Uterus (tissue), 4 donors: ENCODE results near the gene CAMTA1. TPM values are rescaled to one million over a fixed set of nuclear protein-coding genes. Genes with fewer than 3 reads are reported as not detected.
A peak's percentile ranks its signal among the peaks of the same experiment; 100 is the strongest.
"Not testable (repeated sequence)": the region's sequence is repeated elsewhere in the genome, so short reads cannot be mapped to it uniquely, and the experiment has no call there.

Experiments used
- DNase-seq, 2 donors: peaks; one replicate each; pipeline ENCODE4 v3.0.0-alpha.2; 2019 to 2020
- H3K27ac ChIP-seq, 2 donors: fragments of 200-600 bp; sonication (generic); 1 replicate in 1 of 2; 2 replicates in 1 of 2; pipeline ENCODE4 v1.5.1; 2016 to 2018
- H3K27me3 ChIP-seq, 2 donors: fragments of 200-600 bp; sonication (generic); one replicate each; pipeline ENCODE4 v1.5.1; 2018 to 2019; ENCODE audit warnings: control low read depth in 1 of 2
- H3K36me3 ChIP-seq, 2 donors: fragments of 200-600 bp; sonication (generic); one replicate each; pipeline ENCODE4 v1.5.1; 2019; ENCODE audit warnings: control low read depth in 1 of 2
- H3K4me1 ChIP-seq, 2 donors: fragments of 200-600 bp; sonication (generic); one replicate each; pipeline ENCODE4 v1.5.1; 2018 to 2019; ENCODE audit warnings: control low read depth in 1 of 2
- H3K4me3 ChIP-seq, 2 donors: fragments of 200-600 bp; sonication (generic); 1 replicate in 1 of 2; 2 replicates in 1 of 2; pipeline ENCODE4 v1.5.1; 2018 to 2019; ENCODE audit warnings: mild to moderate bottlenecking in 1 of 2
- H3K9me3 ChIP-seq, 2 donors: fragments of 200-600 bp; sonication (generic); one replicate each; pipeline ENCODE4 v1.5.1; 2019; ENCODE audit warnings: control low read depth in 1 of 2
- CTCF ChIP-seq, 4 experiments: fragments of 200-600 bp in 2 of 4; fragments of 450-650 bp in 2 of 4; sonication (generic) in 2 of 4; IDR thresholded peaks; one replicate each; pipeline ENCODE4 v1.5.1; 2016 to 2019; ENCODE audit warnings: antibody characterized with exemption in 4 of 4, mild to moderate bottlenecking in 2 of 4, moderate library complexity in 1 of 4
- POLR2A ChIP-seq, 2 donors: fragments of 450-650 bp; IDR thresholded peaks; one replicate each; pipeline ENCODE4 v1.6.1; 2016; ENCODE audit warnings: antibody characterized with exemption in 2 of 2, mild to moderate bottlenecking in 1 of 2, moderate library complexity in 1 of 2
- intact Hi-C: fragments of 100-400 bp; cut with DNase I; formaldehyde crosslinking; loops from one replicate; pipeline ENCODE4 v1.15.1; 2023; ENCODE audit warnings: low total_unique reads
- total RNA-seq, 4 donors: library from RNA; depleted of rRNA in 3 of 4; stranded (reverse); fragments of >200 nt in 3 of 4; gene quantifications; one replicate each; pipeline versions ENCODE4 v1.1.0 to v1.2.4, GENCODE V29; 2014 to 2023
- donor health status: DM: yes; HTN: yes; CAD: no.

The CAMTA1 gene
- 100 to 1,000 TPM in 1 of 4 donors, 10 to 100 TPM in 3; 29.7 to 427 (median 64.8) TPM for total RNA-seq

- no peak for DNase-seq
- Histone ChIP-seq H3K36me3 (no peaks in the 10 kb centered on the region), H3K27ac (peak within 1 kb of the TSS; percentile 94), H3K4me1 (no peaks in the 10 kb centered on the region), H3K4me3 (peak within 1 kb of the TSS; percentile 50 to 72), H3K9me3 (no peaks in the 10 kb centered on the region), H3K27me3 (no peaks in the 10 kb centered on the region)
- intact Hi-C loops, result no loop called here
- peak; percentile 70 for TF ChIP-seq POLR2A (IDR thresholded peaks at IDR 0.05)
- peak in 1 of 4 experiments; percentile 8 for TF ChIP-seq CTCF (IDR thresholded peaks at IDR 0.05)
Measured at GRCh38 chr1:6785318-6785727, at the start of gene CAMTA1. CAMTA1 (plus strand) TSS chr1:6785454; CDS start chr1:6785531, 77 bp downstream.

- Histone ChIP-seq H3K36me3 (no peaks in the 10 kb centered on the region), H3K4me3 (no peak overlapping the region), H3K4me1 (peaks cover 0 to 5% of the 10 kb centered on the region in 2 donors), H3K27ac (no peak overlapping the region), H3K9me3 (no peaks in the 10 kb centered on the region), H3K27me3 (no peaks in the 10 kb centered on the region)
- DNase-seq, result no peak
- TF ChIP-seq CTCF (IDR thresholded peaks at IDR 0.05) (no peak), POLR2A (IDR thresholded peaks at IDR 0.05) (no peak)
- intact Hi-C loops, result loop anchor here (10.0 kb wide), 1 partner anchor 326 kb away; no protein-coding TSS in a partner anchor
Measured at GRCh38 chr1:6738987-6739676, 46.1 kb upstream of the CAMTA1 start.

- H3K9me3 ChIP-seq, H3K36me3 ChIP-seq, H3K4me3 ChIP-seq, H3K4me1 ChIP-seq, intact Hi-C loops, H3K27me3 ChIP-seq, DNase-seq: not testable (repeated sequence)
- peak overlapping the region in 1 of 2 donors; percentile 89 for H3K27ac ChIP-seq
Measured at GRCh38 chr1:6742676-6743188, 42.5 kb upstream of the CAMTA1 start.

GRCh38 chr1:6743189-6744101, 41.8 kb upstream of the CAMTA1 start:
- peak overlapping the region; percentile 76 to 89 for H3K27ac ChIP-seq
- peak; percentile 56 to 62 for DNase-seq
- H3K9me3 ChIP-seq, result no peaks in the 10 kb centered on the region
- no peak overlapping the region for H3K4me3 ChIP-seq
- H3K36me3 ChIP-seq, result no peaks in the 10 kb centered on the region
- TF ChIP-seq CTCF (IDR thresholded peaks at IDR 0.05) (no peak), POLR2A (IDR thresholded peaks at IDR 0.05) (no peak)
- H3K27me3 ChIP-seq, result no peaks in the 10 kb centered on the region
- peaks cover 0 to 5% of the 10 kb centered on the region in 2 donors for H3K4me1 ChIP-seq
- intact Hi-C loops, result no loop called here

GRCh38 chr1:6745073-6745472, 40.2 kb upstream of the CAMTA1 start:
- Histone ChIP-seq H3K36me3 (no peaks in the 10 kb centered on the region), H3K27me3 (no peaks in the 10 kb centered on the region), H3K27ac (no peak overlapping the region), H3K4me3 (no peak overlapping the region), H3K9me3 (no peaks in the 10 kb centered on the region), H3K4me1 (peaks cover 0 to 5% of the 10 kb centered on the region in 2 donors)
- DNase-seq, result no peak
- TF ChIP-seq POLR2A (IDR thresholded peaks at IDR 0.05), result no peak
- TF ChIP-seq CTCF (IDR thresholded peaks at IDR 0.05), result no peak
- intact Hi-C loops, result no loop called here
